ENCODE measurements around the gene ADGRB3.

ADGRB3 gene

GRCh38 chr6:68637071-68637470 is 2.0 kb downstream of the ADGRB3 start:
- no peak for TF ChIP-seq CTCF (IDR thresholded peaks at IDR 0.05; ENCODE audit: borderline replicate concordance, control extremely low read depth, extremely low read depth, insufficient read depth, missing control alignments)
- DNase-seq (ENCODE audit: low spot score) = no peak
- in situ Hi-C loops (cut with MboI; ENCODE audit: low sequenced_read_pairs, unreplicated experiment) = no loop called here

- no peak for TF ChIP-seq CTCF (IDR thresholded peaks at IDR 0.05; ENCODE audit: borderline replicate concordance, control extremely low read depth, extremely low read depth, insufficient read depth, missing control alignments)
- no peak for DNase-seq (ENCODE audit: low spot score)
- in situ Hi-C loops (cut with MboI; ENCODE audit: low sequenced_read_pairs, unreplicated experiment) = no loop called here
Observed at GRCh38 chr6:68637782-68638181, 2.7 kb downstream of the ADGRB3 start.

GRCh38 chr6:68638230-68638900 is 3.3 kb downstream of the ADGRB3 start:
- TF ChIP-seq CTCF (IDR thresholded peaks at IDR 0.05; ENCODE audit: borderline replicate concordance, control extremely low read depth, extremely low read depth, insufficient read depth, missing control alignments) = peak; percentile 44
- in situ Hi-C loops (cut with MboI; ENCODE audit: low sequenced_read_pairs, unreplicated experiment) = no loop called here
- DNase-seq (ENCODE audit: low spot score) = peak; percentile 30

GRCh38 chr6:68639211-68639610 is 4.1 kb downstream of the ADGRB3 start:
- no peak for DNase-seq (ENCODE audit: low spot score)
- no peak for TF ChIP-seq CTCF (IDR thresholded peaks at IDR 0.05; ENCODE audit: borderline replicate concordance, control extremely low read depth, extremely low read depth, insufficient read depth, missing control alignments)
- in situ Hi-C loops (cut with MboI; ENCODE audit: low sequenced_read_pairs, unreplicated experiment) = no loop called here

- DNase-seq (ENCODE audit: low spot score) = no peak
- in situ Hi-C loops (cut with MboI; ENCODE audit: low sequenced_read_pairs, unreplicated experiment) = no loop called here
- TF ChIP-seq CTCF (IDR thresholded peaks at IDR 0.05; ENCODE audit: borderline replicate concordance, control extremely low read depth, extremely low read depth, insufficient read depth, missing control alignments) = no peak
Observed at GRCh38 chr6:68639826-68640490, 4.9 kb downstream of the ADGRB3 start.

- in situ Hi-C loops (cut with MboI; ENCODE audit: low sequenced_read_pairs, unreplicated experiment) = no loop called here
- DNase-seq (ENCODE audit: low spot score) = no peak
- TF ChIP-seq CTCF (IDR thresholded peaks at IDR 0.05; ENCODE audit: borderline replicate concordance, control extremely low read depth, extremely low read depth, insufficient read depth, missing control alignments) = no peak
Observed at GRCh38 chr6:68640491-68640835, 5.4 kb downstream of the ADGRB3 start.

Measured in GM13976 (cell line).